CD4-positive, alpha-beta memory T cell (primary cell): ENCODE results near the gene PPP2R2B. TPM values are rescaled to one million over a fixed set of nuclear protein-coding genes. Genes with fewer than 3 reads are reported as not detected.

ENCODE experiments used
- CTCF ChIA-PET: fragments of 350-600 bp; sonication (Branson Sonifier 250); formaldehyde crosslinking; loops from one replicate; lab custom pipeline; 2021; ENCODE audit warnings: inconsistent platforms; ENCODE audit not compliant: partially characterized antibody; lab: Charles Lee
- POLR2A ChIA-PET: fragments of 350-600 bp; sonication (Branson Sonifier 250); formaldehyde crosslinking; loops from one replicate; lab custom pipeline; 2021; ENCODE audit not compliant: partially characterized antibody; lab: Charles Lee
- DNase-seq, 5 donors: peaks; one replicate each; pipeline versions ENCODE4 v3.0.0 to v3.0.0-alpha.2; 2020 to 2022; ENCODE audit warnings: mixed read lengths in 1 of 5
- H3K27ac ChIP-seq: one replicate; pipeline ENCODE4 v1.7.0; 2013; ENCODE audit warnings: low read depth, low read length
- H3K27me3 ChIP-seq: 2 replicates; pipeline ENCODE4 v1.7.0; 2013; ENCODE audit warnings: mild to moderate bottlenecking, low read length, moderate library complexity; ENCODE audit not compliant: insufficient read depth
- H3K36me3 ChIP-seq: 2 replicates; pipeline ENCODE4 v1.7.0; 2013; ENCODE audit warnings: mild to moderate bottlenecking, low read length, moderate library complexity; ENCODE audit not compliant: insufficient read depth
- H3K4me1 ChIP-seq: 2 replicates; pipeline ENCODE4 v1.7.0; 2013; ENCODE audit warnings: mild to moderate bottlenecking, low read length, moderate library complexity; ENCODE audit not compliant: insufficient read depth
- H3K4me3 ChIP-seq, 2 donors: one replicate each; pipeline ENCODE4 v1.7.0; 2013; ENCODE audit warnings: low read length in 2 of 2, mild to moderate bottlenecking in 1 of 2
- H3K9me3 ChIP-seq, 2 donors: one replicate each; pipeline ENCODE4 v1.7.0; 2013; ENCODE audit warnings: low read length in 2 of 2, control low read depth in 1 of 2; ENCODE audit not compliant: control insufficient read depth in 1 of 2
- H3K27ac Mint-ChIP-seq, 7 donors: one replicate each; pipeline ENCODE4 v1.8.0; 2020 to 2021; ENCODE audit warnings: mixed read lengths in 7 of 7, mild to moderate bottlenecking in 6 of 7, inconsistent platforms in 3 of 7, moderate library complexity in 3 of 7
- H3K27me3 Mint-ChIP-seq, 2 donors: one replicate each; pipeline ENCODE4 v1.8.0; 2020 to 2021; ENCODE audit warnings: mixed read lengths in 2 of 2
- H3K36me3 Mint-ChIP-seq, 2 donors: one replicate each; pipeline ENCODE4 v1.8.0; 2020 to 2021; ENCODE audit warnings: mixed read lengths in 2 of 2, inconsistent platforms in 1 of 2, mild to moderate bottlenecking in 1 of 2
- H3K4me1 Mint-ChIP-seq, 4 donors: one replicate each; pipeline ENCODE4 v1.8.0; 2020 to 2021; ENCODE audit warnings: mixed read lengths in 4 of 4, mild to moderate bottlenecking in 1 of 4
- H3K4me3 Mint-ChIP-seq, 8 donors: one replicate each; pipeline ENCODE4 v1.8.0; 2020 to 2021; ENCODE audit warnings: mixed read lengths in 8 of 8, mild to moderate bottlenecking in 7 of 8, moderate library complexity in 6 of 8, inconsistent platforms in 3 of 8
- H3K9me3 Mint-ChIP-seq, 8 donors: one replicate each; pipeline ENCODE4 v1.8.0; 2020 to 2021; ENCODE audit warnings: mixed read lengths in 8 of 8, mild to moderate bottlenecking in 5 of 8, inconsistent platforms in 3 of 8, moderate library complexity in 1 of 8
- intact Hi-C: fragments of 100-400 bp; cut with micrococcal nuclease; formaldehyde crosslinking; loops from one replicate; pipeline ENCODE4 v1.15.1; 2023
- polyA plus RNA-seq, 2 donors: library from polyadenylated mRNA; unstranded; fragments of 300-500 nt; fragmentation: Illumina TruSeq; gene quantifications; one replicate each; pipeline ENCODE4 v1.2.3, GENCODE V29; 2021
- total RNA-seq, 2 experiments: library from RNA; stranded (reverse); gene quantifications; one replicate each; pipeline ENCODE4 v1.2.3, GENCODE V29; 2021

The PPP2R2B gene
- total and polyA plus RNA-seq, 4 experiments from 2014 or later: 3.1 to 13.0 (median 6.7) TPM

- DNase-seq: no peak
- Mint-ChIP-seq H3K27ac (no peak overlapping the region), H3K36me3 (peaks cover 0 to 8% of the 10 kb centered on the region in 2 donors), H3K4me1 (no peaks in the 10 kb centered on the region), H3K27me3 (no peaks in the 10 kb centered on the region), H3K9me3 (peaks cover 0 to 5% (median 0%) of the 10 kb centered on the region in 8 donors), H3K4me3 (no peak overlapping the region)
- intact Hi-C loops: no loop called here
- Histone ChIP-seq H3K4me3 (no peak overlapping the region), H3K27me3 (no peaks in the 10 kb centered on the region), H3K27ac (no peak overlapping the region), H3K4me1 (no peaks in the 10 kb centered on the region), H3K9me3 (no peaks in the 10 kb centered on the region), H3K36me3 (no peaks in the 10 kb centered on the region)
- ChIA-PET POLR2A (no interaction called here), CTCF (no interaction called here)
Measured at GRCh38 chr5:146645342-146645741, 233.2 kb downstream of the PPP2R2B start.

- Histone ChIP-seq H3K27me3 (no peaks in the 10 kb centered on the region), H3K4me3 (no peak overlapping the region), H3K27ac (no peak overlapping the region), H3K4me1 (no peaks in the 10 kb centered on the region), H3K36me3 (no peaks in the 10 kb centered on the region), H3K9me3 (no peaks in the 10 kb centered on the region)
- Mint-ChIP-seq H3K4me1 (no peaks in the 10 kb centered on the region), H3K27me3 (no peaks in the 10 kb centered on the region), H3K27ac (no peak overlapping the region), H3K9me3 (peaks cover 0 to 5% (median 0%) of the 10 kb centered on the region in 8 donors), H3K36me3 (peaks cover 0 to 6% of the 10 kb centered on the region in 2 donors), H3K4me3 (no peak overlapping the region)
- no peak for DNase-seq
- intact Hi-C loops: no loop called here
- ChIA-PET POLR2A (no interaction called here), CTCF (no interaction called here)
Measured at GRCh38 chr5:146644831-146645230, 233.7 kb downstream of the PPP2R2B start.

- no peaks in the 10 kb centered on the region for H3K4me1 Mint-ChIP-seq
- Histone ChIP-seq H3K27me3 (no peaks in the 10 kb centered on the region), H3K4me3 (no peak overlapping the region), H3K36me3 (no peaks in the 10 kb centered on the region), H3K27ac (no peak overlapping the region), H3K4me1 (no peaks in the 10 kb centered on the region), H3K9me3 (no peaks in the 10 kb centered on the region)
- intact Hi-C loops: no loop called here
- H3K36me3 Mint-ChIP-seq: peaks cover 0 to 2% of the 10 kb centered on the region in 2 donors
- no peak overlapping the region for H3K27ac Mint-ChIP-seq
- POLR2A ChIA-PET: no interaction called here
- H3K27me3 Mint-ChIP-seq: no peaks in the 10 kb centered on the region
- no peak for DNase-seq
- CTCF ChIA-PET: interaction anchor here (0.7 kb wide), 1 partner anchor 244 kb away, joined by 3 read pairs; no protein-coding TSS in a partner anchor
- H3K9me3 Mint-ChIP-seq: peaks cover 0 to 1% (median 0%) of the 10 kb centered on the region in 8 donors
- no peak overlapping the region for H3K4me3 Mint-ChIP-seq
Measured at GRCh38 chr5:146643776-146644175, 234.8 kb downstream of the PPP2R2B start.

- H3K4me1 ChIP-seq: no peaks in the 10 kb centered on the region
- H3K27ac ChIP-seq: no peak overlapping the region
- Mint-ChIP-seq H3K27me3 (no peaks in the 10 kb centered on the region), H3K27ac (no peak overlapping the region), H3K4me1 (no peaks in the 10 kb centered on the region), H3K36me3 (peaks cover 2 to 6% of the 10 kb centered on the region in 2 donors), H3K9me3 (no peaks in the 10 kb centered on the region), H3K4me3 (no peak overlapping the region)
- ChIA-PET POLR2A (no interaction called here), CTCF (no interaction called here)
- H3K27me3 ChIP-seq: no peaks in the 10 kb centered on the region
- intact Hi-C loops: no loop called here
- DNase-seq: no peak
- no peaks in the 10 kb centered on the region for H3K36me3 ChIP-seq
- no peaks in the 10 kb centered on the region for H3K9me3 ChIP-seq
- no peak overlapping the region for H3K4me3 ChIP-seq
Measured at GRCh38 chr5:146642410-146642809, 236.1 kb downstream of the PPP2R2B start.

- no peak overlapping the region for H3K27ac ChIP-seq
- Mint-ChIP-seq H3K4me1 (no peaks in the 10 kb centered on the region), H3K27me3 (no peaks in the 10 kb centered on the region), H3K4me3 (no peak overlapping the region), H3K9me3 (no peaks in the 10 kb centered on the region), H3K36me3 (peaks cover 2 to 8% of the 10 kb centered on the region in 2 donors), H3K27ac (no peak overlapping the region)
- H3K9me3 ChIP-seq: no peaks in the 10 kb centered on the region
- ChIA-PET CTCF (no interaction called here), POLR2A (no interaction called here)
- no peaks in the 10 kb centered on the region for H3K27me3 ChIP-seq
- intact Hi-C loops: no loop called here
- H3K4me3 ChIP-seq: no peak overlapping the region
- H3K36me3 ChIP-seq: no peaks in the 10 kb centered on the region
- DNase-seq: no peak
- no peaks in the 10 kb centered on the region for H3K4me1 ChIP-seq
Measured at GRCh38 chr5:146641941-146642340, 236.6 kb downstream of the PPP2R2B start.

- Histone ChIP-seq H3K27me3 (no peaks in the 10 kb centered on the region), H3K4me1 (no peaks in the 10 kb centered on the region), H3K4me3 (no peak overlapping the region), H3K36me3 (no peaks in the 10 kb centered on the region), H3K9me3 (no peaks in the 10 kb centered on the region), H3K27ac (no peak overlapping the region)
- Mint-ChIP-seq H3K27ac (no peak overlapping the region), H3K27me3 (peaks cover 0 to 2% of the 10 kb centered on the region in 2 donors), H3K4me1 (no peaks in the 10 kb centered on the region), H3K4me3 (no peak overlapping the region), H3K36me3 (peaks cover 5 to 17% of the 10 kb centered on the region in 2 donors), H3K9me3 (no peaks in the 10 kb centered on the region)
- POLR2A ChIA-PET: no interaction called here
- CTCF ChIA-PET: no interaction called here
- no peak for DNase-seq
- intact Hi-C loops: no loop called here
Measured at GRCh38 chr5:146640285-146640896, 238.2 kb downstream of the PPP2R2B start.

GRCh38 chr5:146635443-146635842 is 243.1 kb downstream of the PPP2R2B start:
- Mint-ChIP-seq H3K27me3 (peaks cover 0 to 2% of the 10 kb centered on the region in 2 donors), H3K9me3 (peaks cover 0 to 3% (median 0%) of the 10 kb centered on the region in 8 donors), H3K36me3 (peaks cover 10 to 34% of the 10 kb centered on the region in 2 donors), H3K4me1 (no peaks in the 10 kb centered on the region), H3K27ac (no peak overlapping the region), H3K4me3 (no peak overlapping the region)
- Histone ChIP-seq H3K36me3 (no peaks in the 10 kb centered on the region), H3K4me3 (no peak overlapping the region), H3K9me3 (no peaks in the 10 kb centered on the region), H3K27me3 (no peaks in the 10 kb centered on the region), H3K4me1 (no peaks in the 10 kb centered on the region), H3K27ac (no peak overlapping the region)
- no peak for DNase-seq
- CTCF ChIA-PET: no interaction called here
- intact Hi-C loops: no loop called here
- POLR2A ChIA-PET: no interaction called here
